ENCODE measurements around the gene FCHO2. TPM values are rescaled to one million over a fixed set of nuclear protein-coding genes. Genes with fewer than 3 reads are reported as not detected.
"Not testable (repeated sequence)": the region's sequence is repeated elsewhere in the genome, so short reads cannot be mapped to it uniquely, and the experiment has no call there.

The FCHO2 gene
- total RNA-seq, 1 donor, result 18.8 TPM

- no peak for DNase-seq (ENCODE audit: low read depth)
- H3K4me3 ChIP-seq (ENCODE audit: low read depth, low read length), result peak overlapping the region; percentile 71
- TF ChIP-seq CTCF (IDR thresholded peaks at IDR 0.05; ENCODE audit: insufficient read depth, low read length), result no peak
These were observed 586 bp upstream of the FCHO2 start for GRCh38 chr5:72955143-72955767.

- TF ChIP-seq CTCF (IDR thresholded peaks at IDR 0.05; ENCODE audit: insufficient read depth, low read length), result no peak
- peak; percentile 60 for DNase-seq (ENCODE audit: low read depth)
- H3K4me3 ChIP-seq (ENCODE audit: low read depth, low read length), result peak overlapping the region; percentile 78
These were observed 691 bp downstream of the FCHO2 start for GRCh38 chr5:72956324-72957140.

- TF ChIP-seq CTCF (IDR thresholded peaks at IDR 0.05; ENCODE audit: insufficient read depth, low read length), result no peak
- DNase-seq (ENCODE audit: low read depth), result no peak
- peak overlapping the region; percentile 78 for H3K4me3 ChIP-seq (ENCODE audit: low read depth, low read length)
These were observed 1.5 kb downstream of the FCHO2 start for GRCh38 chr5:72957337-72957736.

- DNase-seq (ENCODE audit: low read depth), result no peak
- TF ChIP-seq CTCF (IDR thresholded peaks at IDR 0.05; ENCODE audit: insufficient read depth, low read length), result no peak
- H3K4me3 ChIP-seq (ENCODE audit: low read depth, low read length), result no peak overlapping the region
These were observed 3.4 kb downstream of the FCHO2 start for GRCh38 chr5:72959257-72959656.

GRCh38 chr5:72974481-72974880 lies 18.6 kb downstream of the FCHO2 start:
- DNase-seq (ENCODE audit: low read depth), result not testable (repeated sequence)

GRCh38 chr5:72976810-72977209 lies 21.0 kb downstream of the FCHO2 start:
- DNase-seq (ENCODE audit: low read depth); H3K4me3 ChIP-seq (ENCODE audit: low read depth, low read length): not testable (repeated sequence)

More at GRCh38 chr5:72974481-72974880, 18.6 kb downstream of the FCHO2 start:
- not testable (repeated sequence) for H3K4me3 ChIP-seq (ENCODE audit: low read depth, low read length)

GRCh38 chr5:72985719-72986118 lies 29.9 kb downstream of the FCHO2 start:
- no peak for DNase-seq (ENCODE audit: low read depth)
- no peak for TF ChIP-seq CTCF (IDR thresholded peaks at IDR 0.05; ENCODE audit: insufficient read depth, low read length)
- no peak overlapping the region for H3K4me3 ChIP-seq (ENCODE audit: low read depth, low read length)

Measured in fibroblast of the aortic adventitia (primary cell).